Breast epithelium (tissue), 4 donors: Measurements from ENCODE around the gene GPBP1L1. TPM values are rescaled to one million over a fixed set of nuclear protein-coding genes. Genes with fewer than 3 reads are reported as not detected.
"Not testable (repeated sequence)": the region's sequence is repeated elsewhere in the genome, so short reads cannot be mapped to it uniquely, and the experiment has no call there.

Experiments
- DNase-seq, 2 donors: peaks; one replicate each; pipeline ENCODE4 v3.0.0-alpha.2; 2019; ENCODE audit warnings: low spot score in 2 of 2
- H3K27ac ChIP-seq, 2 donors: fragments of 200-600 bp; sonication (generic) in 1 of 2; one replicate each; pipeline ENCODE4 v1.5.1; 2016 to 2019; ENCODE audit warnings: mild to moderate bottlenecking in 1 of 2
- H3K27me3 ChIP-seq, 2 donors: fragments of 200-600 bp; sonication (generic) in 1 of 2; one replicate each; pipeline versions ENCODE4 v1.5.1 to v1.6.0; 2017 to 2019; ENCODE audit warnings: control low read depth in 1 of 2, mild to moderate bottlenecking in 1 of 2
- H3K36me3 ChIP-seq: fragments of 200-600 bp; one replicate; pipeline ENCODE4 v1.5.1; 2019
- H3K4me1 ChIP-seq, 2 donors: fragments of 200-600 bp; sonication (generic); one replicate each; pipeline ENCODE4 v1.5.1; 2016 to 2019; ENCODE audit warnings: control low read depth in 1 of 2
- H3K4me3 ChIP-seq, 3 donors: fragments of 200-600 bp; sonication (generic); 1 replicate in 2 of 3; 2 replicates in 1 of 3; pipeline ENCODE4 v1.5.1; 2016 to 2019; ENCODE audit warnings: mild to moderate bottlenecking in 3 of 3, moderate library complexity in 2 of 3
- H3K9me3 ChIP-seq, 2 donors: fragments of 200-600 bp; sonication (generic) in 1 of 2; one replicate each; pipeline ENCODE4 v1.5.1; 2016 to 2019; ENCODE audit warnings: control low read depth in 1 of 2
- CTCF ChIP-seq, 3 donors: fragments of 450-650 bp; IDR thresholded peaks; one replicate each; pipeline ENCODE4 v1.5.1; 2016 to 2017; ENCODE audit warnings: antibody characterized with exemption in 3 of 3, mild to moderate bottlenecking in 3 of 3, moderate library complexity in 3 of 3
- POLR2A ChIP-seq: fragments of 450-650 bp; IDR thresholded peaks from one replicate; pipeline ENCODE4 v1.6.1; 2016; ENCODE audit warnings: antibody characterized with exemption, mild to moderate bottlenecking, moderate library complexity
- POLR2AphosphoS5 ChIP-seq, 3 donors: sonication (generic); formaldehyde crosslinking; IDR thresholded peaks; one replicate each; pipeline ENCODE4 v1.6.1; 2017; ENCODE audit warnings: antibody characterized with exemption in 3 of 3
- intact Hi-C: fragments of 100-400 bp; cut with DNase I; formaldehyde crosslinking; loops from one replicate; pipeline ENCODE4 v1.15.1; 2023; ENCODE audit warnings: low total_unique reads
- total RNA-seq, 3 donors: library from RNA; depleted of rRNA; stranded (reverse); fragments of >200 nt; gene quantifications; one replicate each; pipeline ENCODE4 v1.1.0, GENCODE V29; 2016

GPBP1L1 gene
- total RNA-seq, 3 donors from 2014 or later, result 103 to 195 (median 114) TPM

GRCh38 chr1:45610589-45611226 lies 75.6 kb downstream of the GPBP1L1 start:
- no peaks in the 10 kb centered on the region for H3K36me3 ChIP-seq

GRCh38 chr1:45608175-45609156 lies 77.9 kb downstream of the GPBP1L1 start:
- H3K9me3 ChIP-seq, result no peaks in the 10 kb centered on the region
- no peaks in the 10 kb centered on the region for H3K27me3 ChIP-seq
- no peak overlapping the region for H3K4me3 ChIP-seq
- intact Hi-C loops, result no loop called here
- no peak for TF ChIP-seq POLR2A
- TF ChIP-seq POLR2AphosphoS5 (IDR thresholded peaks at IDR 0.05), result no peak
- no peak for TF ChIP-seq CTCF (IDR thresholded peaks at IDR 0.05)
- H3K36me3 ChIP-seq, result no peaks in the 10 kb centered on the region
- no peak for DNase-seq
- H3K27ac ChIP-seq, result peak overlapping the region in 1 of 2 donors; percentile 40
- peaks cover 0 to 3% of the 10 kb centered on the region in 2 donors for H3K4me1 ChIP-seq

More at GRCh38 chr1:45610589-45611226, 75.6 kb downstream of the GPBP1L1 start:
- Histone ChIP-seq H3K4me3 (no peak overlapping the region), H3K9me3 (no peaks in the 10 kb centered on the region), H3K27ac (no peak overlapping the region), H3K4me1 (peaks cover 0 to 3% of the 10 kb centered on the region in 2 donors), H3K27me3 (no peaks in the 10 kb centered on the region)
- no peak for DNase-seq
- intact Hi-C loops, result no loop called here
- TF ChIP-seq POLR2AphosphoS5 (IDR thresholded peaks at IDR 0.05) (no peak), POLR2A (no peak), CTCF (IDR thresholded peaks at IDR 0.05) (no peak)

- TF ChIP-seq CTCF (IDR thresholded peaks at IDR 0.05) (no peak), POLR2A (no peak), POLR2AphosphoS5 (IDR thresholded peaks at IDR 0.05) (no peak)
- no peaks in the 10 kb centered on the region for H3K9me3 ChIP-seq
- no peak overlapping the region for H3K4me3 ChIP-seq
- intact Hi-C loops, result no loop called here
- H3K27ac ChIP-seq, result no peak overlapping the region
- H3K36me3 ChIP-seq, result no peaks in the 10 kb centered on the region
- no peak for DNase-seq
- H3K27me3 ChIP-seq, result no peaks in the 10 kb centered on the region
- peaks cover 0 to 3% of the 10 kb centered on the region in 2 donors for H3K4me1 ChIP-seq
Measured at GRCh38 chr1:45607404-45608074, 78.8 kb downstream of the GPBP1L1 start.

GRCh38 chr1:45604239-45604638 lies 82.1 kb downstream of the GPBP1L1 start:
- Histone ChIP-seq H3K27me3 (no peaks in the 10 kb centered on the region), H3K4me3 (no peak overlapping the region), H3K4me1 (peaks cover 0 to 3% of the 10 kb centered on the region in 2 donors), H3K27ac (no peak overlapping the region), H3K9me3 (no peaks in the 10 kb centered on the region), H3K36me3 (no peaks in the 10 kb centered on the region)
- no peak for TF ChIP-seq POLR2A
- TF ChIP-seq CTCF (IDR thresholded peaks at IDR 0.05), result no peak
- no peak for TF ChIP-seq POLR2AphosphoS5 (IDR thresholded peaks at IDR 0.05)
- DNase-seq, result no peak
- intact Hi-C loops, result no loop called here

GRCh38 chr1:45596765-45597164 lies 89.6 kb downstream of the GPBP1L1 start:
- intact Hi-C loops, H3K4me3 ChIP-seq, H3K27ac ChIP-seq, H3K27me3 ChIP-seq, H3K4me1 ChIP-seq, DNase-seq, H3K9me3 ChIP-seq, H3K36me3 ChIP-seq: not testable (repeated sequence)
